HepG2 (cell line): ENCODE measurements around the gene USP8. TPM values are rescaled to one million over a fixed set of nuclear protein-coding genes. Genes with fewer than 3 reads are reported as not detected.

ENCODE experiments used
- ATAC-seq: fragments of 200-7000 bp; cut with Tn5 transposase; 3 replicates; pipeline ENCODE4 v1.9.1; 2020; ENCODE audit warnings: mild to moderate bottlenecking, moderate library complexity
- BruUV-seq: library from RNA; stranded (reverse); fragments of 400-500 nt; replicated peaks from 2 replicates; lab custom pipeline; 2021; lab: Mats Ljungman, UMichigan
- CTCF ChIA-PET: fragments of 300-600 bp; formaldehyde crosslinking; extraction: SDS; loops from one replicate; lab custom pipeline; 2021; ENCODE audit warnings: low total read pairs, inconsistent platforms, low intra/inter-chr PET ratio; lab: Yijun Ruan, JAX
- POLR2A ChIA-PET: fragments of 350-600 bp; sonication (Branson Sonifier 250); formaldehyde crosslinking; loops from one replicate; lab custom pipeline; 2020; ENCODE audit warnings: antibody characterized with exemption, inconsistent platforms; lab: Yijun Ruan, JAX
- DNase-seq: peaks from one replicate; pipeline ENCODE4 v3.0.0-alpha.2; 2015; ENCODE audit warnings: low spot score
- FAIRE-seq: peaks from 3 replicates; lab custom pipeline; 2011; peaks lifted over from hg19 to GRCh38; lab: Jason Lieb, UNC
- H2AFZ ChIP-seq: one replicate; pipeline ENCODE4 v1.6.1; 2011; ENCODE audit warnings: low read length, inconsistent platforms
- H3K27ac ChIP-seq: fragments of 300-600 bp; 3 replicates; pipeline ENCODE4 v1.8.0; 2011; ENCODE audit warnings: mixed run types, mild to moderate bottlenecking, mixed read lengths, low read length, inconsistent platforms; ENCODE audit not compliant: insufficient read depth; ENCODE audit errors: extremely low read length
- H3K27me3 ChIP-seq, 2 experiments: fragments of 200-600 bp in 1 of 2; 2 replicates in 1 of 2; 3 replicates in 1 of 2; pipeline versions ENCODE4 v1.6.0 to v1.8.0; 2011; ENCODE audit warnings: low read length in 2 of 2, mild to moderate bottlenecking in 2 of 2, moderate library complexity in 2 of 2, inconsistent platforms in 1 of 2; ENCODE audit not compliant: insufficient read depth in 2 of 2, control insufficient read depth in 1 of 2
- H3K36me3 ChIP-seq, 2 experiments: fragments of 200-600 bp in 1 of 2; replicated peaks in 1 of 2; 2 replicates in 1 of 2; 3 replicates in 1 of 2; pipeline versions ENCODE4 v1.5.1 to v1.8.0; 2011; ENCODE audit warnings: low read length in 2 of 2, inconsistent platforms in 1 of 2; ENCODE audit not compliant: insufficient read depth in 2 of 2, control insufficient read depth in 1 of 2
- H3K4me1 ChIP-seq: 2 replicates; pipeline ENCODE4 v1.5.1; 2012; ENCODE audit warnings: low read length, inconsistent platforms; ENCODE audit not compliant: insufficient read depth
- H3K4me2 ChIP-seq: 2 replicates; pipeline ENCODE4 v1.6.0; 2011; ENCODE audit warnings: low read depth, low read length, inconsistent platforms
- H3K4me3 ChIP-seq, 3 experiments: fragments of 200-600 bp in 1 of 3; sonication (generic), shearing (Covaris generic) in 1 of 3; replicated peaks in 1 of 3; 2 replicates each; pipeline ENCODE4 v1.5.1; 2011 to 2016; ENCODE audit warnings: low read length in 3 of 3, inconsistent platforms in 2 of 3, low read depth in 2 of 3, mild to moderate bottlenecking in 2 of 3, control low read depth in 1 of 3, mixed read lengths in 1 of 3; ENCODE audit not compliant: insufficient read depth in 1 of 3
- H3K79me2 ChIP-seq: one replicate; pipeline ENCODE4 v1.6.1; 2011; ENCODE audit warnings: low read length, inconsistent platforms; ENCODE audit not compliant: insufficient read depth
- H3K9ac ChIP-seq: 2 replicates; pipeline ENCODE4 v1.6.0; 2011; ENCODE audit warnings: mild to moderate bottlenecking, low read depth, low read length, inconsistent platforms; ENCODE audit not compliant: insufficient read depth
- H3K9me3 ChIP-seq: 2 replicates; pipeline ENCODE4 v1.5.1; 2012; ENCODE audit warnings: mild to moderate bottlenecking, low read length
- H4K20me1 ChIP-seq: 2 replicates; pipeline ENCODE4 v1.6.0; 2011; ENCODE audit warnings: inconsistent platforms, mild to moderate bottlenecking, low read length, moderate library complexity; ENCODE audit not compliant: insufficient read depth
- CENPT ChIP-seq: sonication (generic); formaldehyde crosslinking; IDR thresholded peaks from 2 replicates; pipeline ENCODE4 v1.8.0; 2022; ENCODE audit warnings: low read depth, mild to moderate bottlenecking, moderate library complexity, missing genetic modification reagents
- FOXP1 ChIP-seq, 2 experiments: fragments of 450-650 bp in 1 of 2; IDR thresholded peaks; 2 replicates each; pipeline ENCODE4 v1.6.1; 2017 to 2018; ENCODE audit warnings: antibody characterized with exemption in 1 of 2
- MAFK ChIP-seq, 2 experiments: IDR thresholded peaks in 1 of 2; conservative IDR thresholded peaks in 1 of 2; 2 replicates each; pipeline ENCODE4 v1.6.1; 2011; ENCODE audit warnings: improper control_type of control experiment in 2 of 2, low read length in 2 of 2
- MXD4 ChIP-seq: IDR thresholded peaks from 2 replicates; pipeline ENCODE4 v1.6.1; 2016; ENCODE audit warnings: mild to moderate bottlenecking, missing biosample characterization, missing genetic modification reagents
- MYNN ChIP-seq: sonication (generic); formaldehyde crosslinking; IDR thresholded peaks from 2 replicates; pipeline ENCODE4 v1.4.0; 2020; ENCODE audit warnings: mild to moderate bottlenecking, low read depth, missing genetic modification reagents
- RBFOX2 ChIP-seq: fragments of 200-400 bp; formaldehyde crosslinking; IDR thresholded peaks from 2 replicates; pipeline ENCODE4 v1.6.1; 2017; ENCODE audit warnings: low read depth, mild to moderate bottlenecking, low read length
- TBX2 ChIP-seq: sonication (generic); formaldehyde crosslinking; IDR thresholded peaks from 2 replicates; pipeline ENCODE4 v1.5.0; 2020; ENCODE audit warnings: missing genetic modification reagents, mild to moderate bottlenecking, borderline replicate concordance
- ZFP90 ChIP-seq: sonication (generic); formaldehyde crosslinking; IDR thresholded peaks from 2 replicates; pipeline ENCODE4 v1.8.0; 2022; ENCODE audit warnings: missing genetic modification reagents, mild to moderate bottlenecking, inconsistent platforms, borderline replicate concordance
- ZNF232 ChIP-seq: sonication (generic); formaldehyde crosslinking; IDR thresholded peaks from 2 replicates; pipeline ENCODE4 v1.4.0; 2020; ENCODE audit warnings: missing genetic modification reagents, borderline replicate concordance
- ZNF563 ChIP-seq: sonication (generic); formaldehyde crosslinking; IDR thresholded peaks from 2 replicates; pipeline ENCODE4 v1.8.0; 2022; ENCODE audit warnings: mild to moderate bottlenecking, moderate library complexity, missing genetic modification reagents
- ZNF816 ChIP-seq: sonication (generic); formaldehyde crosslinking; IDR thresholded peaks from 2 replicates; pipeline ENCODE4 v1.8.0; 2022; ENCODE audit warnings: missing genetic modification reagents, mild to moderate bottlenecking, borderline replicate concordance
- ZNF83 ChIP-seq: sonication (generic); formaldehyde crosslinking; IDR thresholded peaks from 2 replicates; pipeline ENCODE4 v1.4.0; 2020; ENCODE audit warnings: missing genetic modification reagents, mild to moderate bottlenecking, borderline replicate concordance
- WGBS: methylation state at CpG from one replicate; pipeline ENCODE4 v1.1.6; 2017; ENCODE audit warnings: low lambda C conversion rate; 5-methylcytosine and 5-hydroxymethylcytosine counted together
- in situ Hi-C: cut with HindIII; loops from 2 replicates; pipeline ENCODE4 v1.10.0; 2017; ENCODE audit warnings: low pct_unique_long_range_greater_than_20kb; ENCODE audit not compliant: extremely low pct_ligation_motif_present
- intact Hi-C: fragments of 100-400 bp; cut with micrococcal nuclease; formaldehyde crosslinking; loops from one replicate; pipeline ENCODE4 v1.10.0; 2022; ENCODE audit not compliant: unreplicated experiment
- polyA plus RNA-seq, 8 experiments: library from polyadenylated mRNA; depleted of rRNA in 3 of 8; stranded (reverse) in 7 of 8; unstranded in 1 of 8; fragments of >200 nt; fragmentation: Illumina TruSeq in 4 of 8; extraction: Trizol in 4 of 8; gene quantifications; 2 replicates each; pipeline versions ENCODE4 v1.2.1 to v1.2.3, GENCODE V29; 2011 to 2016; ENCODE audit warnings: low read depth in 4 of 8, missing spikeins in 1 of 8, mixed read lengths in 1 of 8; ENCODE audit not compliant: insufficient read depth in 1 of 8
- total RNA-seq, 5 experiments: library from RNA; depleted of rRNA; stranded (reverse); fragments of >200 nt; fragmentation: Illumina TruSeq; extraction: Trizol; gene quantifications; 2 replicates each; pipeline ENCODE4 v1.2.3, GENCODE V29; 2016; ENCODE audit warnings: low read depth in 1 of 5
- TF ChIP-seq, protein P1 (sequence below): sonication (generic); formaldehyde crosslinking; IDR thresholded peaks from 2 replicates; pipeline ENCODE4 v1.5.0; 2020; ENCODE audit warnings: missing genetic modification reagents, mild to moderate bottlenecking, borderline replicate concordance
- TF ChIP-seq, protein P2 (sequence below): sonication (generic); formaldehyde crosslinking; IDR thresholded peaks from 2 replicates; pipeline ENCODE4 v1.9.0; 2022; ENCODE audit warnings: low read depth, missing genetic modification reagents
- TF ChIP-seq, protein P3 (sequence below): sonication (generic); formaldehyde crosslinking; IDR thresholded peaks from 2 replicates; pipeline ENCODE4 v1.9.0; 2021; ENCODE audit warnings: missing genetic modification reagents, mild to moderate bottlenecking, borderline replicate concordance

The USP8 gene
- total and polyA plus RNA-seq, 2 of the 13 experiments (the other 11 are each of a cell fraction or from before 2014, with no cell fraction given) = 36.4 to 50.7 TPM

- peaks cover 21% of the 10 kb centered on the region for H4K20me1 ChIP-seq
- POLR2A ChIA-PET = no interaction called here
- TF ChIP-seq ZFP90 (CRISPR knock-in tag) = no peak
- TF ChIP-seq TBX2 (CRISPR knock-in tag) = no peak
- TF ChIP-seq ZNF83 (CRISPR knock-in tag) = no peak
- no peak for TF ChIP-seq ZNF816 (CRISPR knock-in tag)
- TF ChIP-seq, protein P1, sequence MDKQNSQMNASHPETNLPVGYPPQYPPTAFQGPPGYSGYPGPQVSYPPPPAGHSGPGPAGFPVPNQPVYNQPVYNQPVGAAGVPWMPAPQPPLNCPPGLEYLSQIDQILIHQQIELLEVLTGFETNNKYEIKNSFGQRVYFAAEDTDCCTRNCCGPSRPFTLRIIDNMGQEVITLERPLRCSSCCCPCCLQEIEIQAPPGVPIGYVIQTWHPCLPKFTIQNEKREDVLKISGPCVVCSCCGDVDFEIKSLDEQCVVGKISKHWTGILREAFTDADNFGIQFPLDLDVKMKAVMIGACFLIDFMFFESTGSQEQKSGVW (CRISPR knock-in tag) = no peak
- TF ChIP-seq MAFK (conservative IDR thresholded peaks at IDR 0.05 in 1 of 2, IDR thresholded peaks at IDR 0.05 in 1 of 2; ENCODE audit: low read length in 2 of 2) = no peak
- no peak for TF ChIP-seq CENPT (CRISPR knock-in tag)
- TF ChIP-seq FOXP1 (IDR thresholded peaks at IDR 0.05) = no peak
- no peak for TF ChIP-seq FOXP1 (CRISPR knock-in tag; IDR thresholded peaks at IDR 0.05)
- no peak for TF ChIP-seq ZNF563 (CRISPR knock-in tag)
- no peak for TF ChIP-seq ZNF232 (CRISPR knock-in tag)
- no peak for TF ChIP-seq MYNN (CRISPR knock-in tag)
- TF ChIP-seq, protein P2, sequence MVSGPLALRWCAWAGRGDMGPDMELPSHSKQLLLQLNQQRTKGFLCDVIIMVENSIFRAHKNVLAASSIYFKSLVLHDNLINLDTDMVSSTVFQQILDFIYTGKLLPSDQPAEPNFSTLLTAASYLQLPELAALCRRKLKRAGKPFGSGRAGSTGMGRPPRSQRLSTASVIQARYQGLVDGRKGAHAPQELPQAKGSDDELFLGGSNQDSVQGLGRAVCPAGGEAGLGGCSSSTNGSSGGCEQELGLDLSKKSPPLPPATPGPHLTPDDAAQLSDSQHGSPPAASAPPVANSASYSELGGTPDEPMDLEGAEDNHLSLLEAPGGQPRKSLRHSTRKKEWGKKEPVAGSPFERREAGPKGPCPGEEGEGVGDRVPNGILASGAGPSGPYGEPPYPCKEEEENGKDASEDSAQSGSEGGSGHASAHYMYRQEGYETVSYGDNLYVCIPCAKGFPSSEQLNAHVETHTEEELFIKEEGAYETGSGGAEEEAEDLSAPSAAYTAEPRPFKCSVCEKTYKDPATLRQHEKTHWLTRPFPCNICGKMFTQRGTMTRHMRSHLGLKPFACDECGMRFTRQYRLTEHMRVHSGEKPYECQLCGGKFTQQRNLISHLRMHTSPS (CRISPR knock-in tag) = no peak
- no peak for TF ChIP-seq RBFOX2
- TF ChIP-seq, protein P3, sequence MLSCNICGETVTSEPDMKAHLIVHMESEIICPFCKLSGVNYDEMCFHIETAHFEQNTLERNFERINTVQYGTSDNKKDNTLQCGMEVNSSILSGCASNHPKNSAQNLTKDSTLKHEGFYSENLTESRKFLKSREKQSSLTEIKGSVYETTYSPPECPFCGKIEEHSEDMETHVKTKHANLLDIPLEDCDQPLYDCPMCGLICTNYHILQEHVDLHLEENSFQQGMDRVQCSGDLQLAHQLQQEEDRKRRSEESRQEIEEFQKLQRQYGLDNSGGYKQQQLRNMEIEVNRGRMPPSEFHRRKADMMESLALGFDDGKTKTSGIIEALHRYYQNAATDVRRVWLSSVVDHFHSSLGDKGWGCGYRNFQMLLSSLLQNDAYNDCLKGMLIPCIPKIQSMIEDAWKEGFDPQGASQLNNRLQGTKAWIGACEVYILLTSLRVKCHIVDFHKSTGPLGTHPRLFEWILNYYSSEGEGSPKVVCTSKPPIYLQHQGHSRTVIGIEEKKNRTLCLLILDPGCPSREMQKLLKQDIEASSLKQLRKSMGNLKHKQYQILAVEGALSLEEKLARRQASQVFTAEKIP (CRISPR knock-in tag) = no peak
- TF ChIP-seq MXD4 (CRISPR knock-in tag) = no peak
- TF ChIP-seq, all 625 proteins: peak for 0
- Histone ChIP-seq H3K9ac (no peak overlapping the region), H3K4me3 (no peak overlapping the region), H3K27ac (no peak overlapping the region), H3K27me3 (no peaks in the 10 kb centered on the region), H3K4me2 (no peak overlapping the region), H3K79me2 (peaks cover 91% of the 10 kb centered on the region), H2AFZ (no peak overlapping the region), H3K36me3 (peaks cover 0 to 20% of the 10 kb centered on the region in 2 experiments; a peak in 3 of 5 replicates), H3K9me3 (no peaks in the 10 kb centered on the region), H3K4me1 (peaks cover 47% of the 10 kb centered on the region)
- ATAC-seq (no peak), FAIRE-seq (no peak), DNase-seq (no peak)
- 100% methylated on average over 1 of the region's 1 CpG for WGBS
- in situ Hi-C loops (no loop called here), intact Hi-C loops (no loop called here)
- BruUV-seq = no TSS peak
- CTCF ChIA-PET = no interaction called here
These were observed 7.0 kb downstream of the USP8 start for GRCh38 chr15:50431204-50431603.
